GM12891 (cell line): ENCODE results near the gene APOBEC3H. TPM values are rescaled to one million over a fixed set of nuclear protein-coding genes. Genes with fewer than 3 reads are reported as not detected.
"Not testable (repeated sequence)": the region's sequence is repeated elsewhere in the genome, so short reads cannot be mapped to it uniquely, and the experiment has no call there.

Experiments used
- DNase-seq: peaks from one replicate; pipeline ENCODE4 v3.0.0; 2011; ENCODE audit warnings: low spot score; ENCODE audit not compliant: insufficient read length
- FAIRE-seq: peaks from 2 replicates; lab custom pipeline; 2011; peaks lifted over from hg19 to GRCh38; lab: Jason Lieb, UNC
- PAX5 ChIP-seq: IDR thresholded peaks from 2 replicates; pipeline ENCODE4 v1.6.1; 2011; ENCODE audit warnings: low read length, moderate library complexity, mild to moderate bottlenecking; ENCODE audit not compliant: insufficient read depth, severe bottlenecking
- POLR2A ChIP-seq: IDR thresholded peaks from 2 replicates; pipeline ENCODE4 v1.6.1; 2011; ENCODE audit warnings: low read depth, low read length, control low read depth
- POLR2AphosphoS5 ChIP-seq: IDR thresholded peaks from 2 replicates; pipeline ENCODE4 v1.6.1; 2011; ENCODE audit warnings: low read depth, low read length, control low read depth
- POU2F2 ChIP-seq: IDR thresholded peaks from 2 replicates; pipeline ENCODE4 v1.6.1; 2011; ENCODE audit warnings: low read depth, mild to moderate bottlenecking, control low read depth, low read length, moderate library complexity
- SPI1 ChIP-seq: IDR thresholded peaks from 2 replicates; pipeline ENCODE4 v1.6.1; 2011; ENCODE audit warnings: low read depth, low read length, control low read depth
- TAF1 ChIP-seq: IDR thresholded peaks from 2 replicates; pipeline ENCODE4 v1.6.1; 2011; ENCODE audit warnings: low read depth, low read length, control low read depth
- polyA plus RNA-seq: library from polyadenylated mRNA; unstranded; fragments of >200 nt; gene quantifications from one replicate; pipeline ENCODE4 v1.2.1, GENCODE V29; 2012; ENCODE audit warnings: low read depth, missing spikeins, inconsistent platforms; ENCODE audit not compliant: missing spikeins

APOBEC3H gene
- 20.9 TPM for polyA plus RNA-seq

DNA sequence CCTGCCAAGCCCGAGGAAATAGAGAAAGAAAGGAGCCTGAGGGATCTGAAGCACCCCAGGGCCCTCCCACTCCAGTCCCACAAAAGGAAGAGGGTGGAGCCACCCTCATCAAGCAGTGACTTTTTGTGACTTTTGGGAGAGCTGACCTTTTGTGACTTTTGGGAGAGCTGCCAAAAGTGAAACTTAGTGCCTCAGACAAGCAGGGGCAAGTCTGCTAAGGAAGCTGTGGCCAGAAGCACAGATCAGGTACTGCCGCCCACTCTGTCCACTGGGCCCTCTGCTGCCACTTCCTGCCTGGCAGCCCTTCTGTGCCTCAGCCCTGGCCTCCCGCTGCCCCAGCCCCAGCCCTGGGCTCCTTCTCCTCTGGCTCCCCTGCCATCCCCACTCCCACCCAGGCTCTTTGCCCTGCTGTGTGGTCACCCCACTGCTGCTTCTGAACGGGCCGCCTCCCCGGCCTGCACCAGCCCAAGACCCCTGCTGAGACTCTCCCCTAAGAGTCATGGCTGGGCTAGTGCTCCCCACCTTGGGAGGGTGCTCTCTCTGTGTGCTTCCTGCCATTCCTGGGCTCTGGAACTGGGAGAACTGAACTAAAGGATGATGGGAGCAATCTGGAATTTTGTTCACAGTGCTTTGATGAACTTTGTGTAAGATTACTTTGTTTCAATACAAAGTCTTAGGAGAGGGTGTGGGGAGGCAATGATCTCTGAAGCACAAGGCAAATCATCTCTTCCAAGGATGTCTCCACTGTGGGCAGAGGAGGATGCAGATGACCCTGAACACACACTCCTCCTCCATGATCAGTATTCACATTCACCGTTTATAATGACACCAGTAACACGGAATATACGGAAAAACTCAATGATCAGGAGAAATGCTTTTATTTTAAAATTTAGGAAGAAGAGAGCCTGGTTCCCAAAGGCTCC, at the start of gene APOBEC3H:
Gene APOBEC3H (plus strand): TSS at position 147 of the 923 bp plus-strand sequence. CDS start 3,035 bp downstream, outside the sequence.
- FAIRE-seq (peak; percentile 97), DNase-seq (no peak)
- 0 out of 2 replicates have a peak, but pooled peaks have one; percentile 33 for TF ChIP-seq SPI1
- TF ChIP-seq PAX5 = no peak
- TF ChIP-seq POLR2AphosphoS5 = no peak
- TF ChIP-seq POU2F2 = no peak
- TF ChIP-seq POLR2A = 0 out of 2 replicates have a peak, but pooled peaks have one; percentile 42
- no peak for TF ChIP-seq TAF1

DNA sequence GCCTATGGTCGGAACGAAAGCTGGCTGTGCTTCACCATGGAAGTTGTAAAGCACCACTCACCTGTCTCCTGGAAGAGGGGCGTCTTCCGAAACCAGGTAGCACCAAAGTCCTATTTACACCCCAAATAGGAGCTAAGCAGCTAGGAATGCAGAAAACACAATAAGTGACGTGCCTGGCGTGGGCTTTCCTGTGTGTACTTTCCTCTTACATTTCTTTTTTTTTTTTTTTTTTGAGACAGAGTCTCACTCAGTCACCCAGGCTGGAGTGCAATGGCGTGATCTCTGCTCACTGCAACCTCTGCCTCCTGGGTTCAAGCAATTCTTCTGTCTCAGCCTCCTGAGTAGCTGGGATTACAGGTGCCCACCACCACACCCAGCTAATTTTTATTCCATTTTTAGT, 47.6 kb upstream of the APOBEC3H start:
- DNase-seq, FAIRE-seq: not testable (repeated sequence)

GRCh38 chr22:39051844-39052495, 45.1 kb upstream of the APOBEC3H start:
- not testable (repeated sequence) for DNase-seq, FAIRE-seq

GRCh38 chr22:39055658-39056057, 41.4 kb upstream of the APOBEC3H start:
- TF ChIP-seq TAF1 (no peak), POLR2A (no peak), POLR2AphosphoS5 (no peak), PAX5 (no peak), POU2F2 (no peak), SPI1 (no peak)
- DNase-seq (no peak), FAIRE-seq (no peak)

- DNase-seq = not testable (repeated sequence)
- peak; percentile 69 for FAIRE-seq
- TF ChIP-seq SPI1 = peak; percentile 58
Observed at GRCh38 chr22:39061290-39061689, 35.8 kb upstream of the APOBEC3H start.

- not testable (repeated sequence) for FAIRE-seq, DNase-seq
Observed at GRCh38 chr22:39061951-39062350, 35.1 kb upstream of the APOBEC3H start.

GRCh38 chr22:39063904-39064303, 33.1 kb upstream of the APOBEC3H start:
- FAIRE-seq = peak; percentile 87
- not testable (repeated sequence) for DNase-seq
- TF ChIP-seq SPI1 = peak; percentile 63

DNA sequence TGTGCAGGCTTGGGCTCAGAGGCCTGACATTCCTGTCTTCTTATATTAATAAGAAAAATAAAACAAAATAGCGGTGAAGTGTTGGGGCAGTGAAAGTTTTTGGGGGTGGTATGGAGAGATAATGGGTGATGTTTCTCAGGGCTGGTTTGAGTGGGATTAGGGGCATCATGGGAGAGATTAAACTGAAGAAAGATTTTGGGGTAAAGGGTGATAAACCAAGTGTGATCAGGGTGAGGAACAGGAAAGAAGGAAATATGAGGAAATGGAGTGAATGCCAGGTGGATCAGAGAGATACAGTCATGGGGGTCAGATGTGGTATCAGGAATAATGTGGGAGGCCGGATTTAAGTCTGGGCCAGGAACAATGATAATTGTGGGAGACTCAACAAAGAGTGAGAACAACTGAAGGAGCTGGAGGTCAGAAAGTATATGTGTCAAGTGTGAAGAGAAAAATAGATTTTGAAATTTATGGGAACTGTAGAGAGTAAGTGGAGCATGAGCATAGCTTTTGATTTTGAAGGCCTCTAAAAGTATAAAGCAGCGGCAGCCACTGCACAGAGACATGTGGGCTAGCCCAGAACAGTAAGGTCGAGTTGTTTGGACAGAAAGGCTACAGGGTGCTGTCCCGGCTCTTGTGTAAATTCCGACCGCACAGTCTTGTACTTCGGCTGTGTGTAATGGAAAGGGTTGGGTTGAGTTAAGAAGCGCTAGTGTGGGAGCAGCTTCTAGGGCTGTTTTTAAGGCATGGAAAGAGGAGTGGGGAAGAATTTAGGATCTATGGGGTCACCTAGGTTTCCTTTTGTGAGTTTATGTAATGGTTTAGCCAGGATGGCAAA, 30.4 kb upstream of the APOBEC3H start:
- peak; percentile 78 for FAIRE-seq
- not testable (repeated sequence) for DNase-seq
- TF ChIP-seq POLR2AphosphoS5 = peak; percentile 63; the same call in 1 of the 2 replicates
- TF ChIP-seq TAF1 = peak; percentile 49; the same call in 1 of the 2 replicates
- peak; percentile 82 for TF ChIP-seq POLR2A

- FAIRE-seq (peak; percentile 82), DNase-seq (no peak)
- TF ChIP-seq POLR2A (no peak), TAF1 (no peak), SPI1 (0 out of 2 replicates have a peak, but pooled peaks have one; percentile 14), POLR2AphosphoS5 (no peak)
Observed at GRCh38 chr22:39068033-39068785, 28.8 kb upstream of the APOBEC3H start.

GRCh38 chr22:39070186-39070585, 26.9 kb upstream of the APOBEC3H start:
- FAIRE-seq (no peak), DNase-seq (no peak)
- TF ChIP-seq TAF1 (no peak), PAX5 (no peak), SPI1 (no peak), POLR2AphosphoS5 (no peak), POLR2A (no peak), POU2F2 (no peak)
